M059J (cell line): ENCODE data around the gene SLC66A1. TPM values are rescaled to one million over a fixed set of nuclear protein-coding genes. Genes with fewer than 3 reads are reported as not detected.

ENCODE experiments used
- DNase-seq: peaks from one replicate; pipeline ENCODE4 v3.0.0-alpha.2; 2012; ENCODE audit warnings: low read depth
- total RNA-seq: library from RNA; depleted of rRNA; stranded (reverse); fragments of >200 nt; shearing (Covaris generic); gene quantifications from 2 replicates; pipeline ENCODE4 v1.2.3, GENCODE V29; 2014

The SLC66A1 gene
- total RNA-seq, 1 experiment from 2014 or later: 26.3 TPM

DNA sequence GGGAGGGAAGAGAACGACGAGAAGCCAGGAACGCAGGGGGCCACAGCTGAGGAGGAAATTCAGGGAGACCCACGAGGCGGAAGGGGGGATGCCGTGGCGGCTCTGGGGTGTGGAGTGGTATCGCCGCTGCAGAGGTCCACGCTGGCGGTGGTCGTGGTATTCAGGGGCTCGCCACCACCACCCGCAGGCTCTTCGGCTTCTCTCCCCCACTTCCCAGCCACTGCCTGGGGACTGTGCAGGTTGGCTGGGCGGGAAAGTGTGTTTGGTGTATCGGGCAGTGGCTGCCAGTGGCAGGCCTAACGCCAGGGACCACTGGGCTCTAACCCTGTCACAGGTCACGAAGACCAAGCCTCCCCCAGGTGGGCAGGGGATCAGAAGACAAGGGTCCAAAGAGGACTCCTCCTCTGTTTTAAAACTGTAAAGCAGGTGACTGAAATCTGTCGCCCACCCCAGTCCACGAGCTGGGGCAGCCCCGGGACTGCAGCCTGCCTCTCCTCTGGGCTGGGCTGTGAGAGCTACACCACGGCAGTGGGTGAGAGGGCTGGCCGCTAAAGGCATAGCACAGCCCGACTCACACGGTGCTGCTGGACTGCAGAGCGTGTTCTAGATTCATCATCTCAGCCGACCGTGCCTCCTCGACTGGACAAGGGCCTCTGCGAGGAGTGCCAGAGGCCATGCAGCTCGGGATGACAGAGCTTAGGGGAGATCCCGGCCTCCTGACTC, 30.9 kb downstream of the SLC66A1 start:
- DNase-seq: no peak

- no peak for DNase-seq
These were observed 31.7 kb downstream of the SLC66A1 start for GRCh38 chr1:19343617-19344350.

DNA sequence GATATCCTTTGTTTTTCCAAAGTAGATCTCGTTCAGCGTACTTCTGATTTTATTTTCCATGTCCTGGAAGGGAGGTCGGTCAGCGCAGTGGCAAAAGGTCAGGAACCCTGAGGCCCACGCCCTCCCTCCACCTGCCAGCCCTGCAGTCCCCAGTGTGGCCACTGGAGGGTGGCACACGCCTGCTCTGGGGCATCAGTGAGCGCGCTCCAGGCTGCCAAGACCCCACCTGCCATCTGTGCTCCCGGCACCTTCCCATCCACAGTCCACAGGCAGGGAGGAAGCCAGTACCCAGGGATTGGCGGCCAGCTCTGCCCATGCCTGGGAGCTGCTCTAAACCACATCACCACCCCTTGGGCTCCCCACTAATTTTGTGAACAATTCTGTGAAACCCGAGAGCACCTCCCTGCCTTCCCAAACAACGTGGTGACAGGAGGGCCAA, 32.3 kb downstream of the SLC66A1 start:
- peak; percentile 35 for DNase-seq

DNA sequence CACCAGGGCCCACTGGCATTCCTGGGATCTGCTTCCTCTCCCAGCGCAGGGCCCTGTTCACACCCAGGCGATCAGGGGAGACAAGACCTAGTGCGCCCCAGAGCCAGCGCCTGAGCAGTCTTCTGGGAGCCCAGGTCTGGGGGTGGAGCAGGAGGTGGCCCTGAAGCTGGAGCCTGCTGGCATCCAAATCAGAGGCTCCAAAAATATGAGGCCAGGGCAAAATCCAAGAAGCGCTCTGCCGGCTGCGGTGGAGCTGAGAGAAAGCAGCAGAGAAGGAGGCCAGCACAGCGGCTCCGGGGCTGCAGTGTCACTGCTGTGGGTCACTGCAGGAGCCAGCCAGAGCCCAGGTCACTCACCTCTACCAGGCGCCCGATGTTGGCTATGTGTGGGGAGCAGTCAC, 32.7 kb downstream of the SLC66A1 start:
- DNase-seq: no peak

DNA sequence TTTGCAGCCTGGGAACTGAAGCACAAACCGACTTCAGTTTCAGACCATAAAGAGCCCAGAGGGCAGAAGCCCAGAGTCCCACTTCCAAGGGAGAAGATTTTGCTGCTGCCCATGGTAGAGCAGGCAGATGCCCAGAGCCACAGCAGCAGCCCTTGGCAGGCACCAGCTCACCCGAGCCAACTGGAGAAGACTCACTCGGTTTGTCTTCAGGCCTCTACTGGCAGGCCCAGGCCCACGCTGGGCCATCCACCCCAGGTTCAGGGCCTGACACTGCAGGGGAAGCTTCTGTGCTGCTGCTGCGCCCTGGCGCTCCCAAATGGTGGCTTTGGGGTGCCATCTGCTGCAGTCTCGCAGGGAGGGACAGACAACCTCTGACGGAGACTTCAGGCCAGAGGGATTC, 33.3 kb downstream of the SLC66A1 start:
- DNase-seq: no peak

- DNase-seq: no peak
These were observed 33.9 kb downstream of the SLC66A1 start for GRCh38 chr1:19346026-19346425.

DNA sequence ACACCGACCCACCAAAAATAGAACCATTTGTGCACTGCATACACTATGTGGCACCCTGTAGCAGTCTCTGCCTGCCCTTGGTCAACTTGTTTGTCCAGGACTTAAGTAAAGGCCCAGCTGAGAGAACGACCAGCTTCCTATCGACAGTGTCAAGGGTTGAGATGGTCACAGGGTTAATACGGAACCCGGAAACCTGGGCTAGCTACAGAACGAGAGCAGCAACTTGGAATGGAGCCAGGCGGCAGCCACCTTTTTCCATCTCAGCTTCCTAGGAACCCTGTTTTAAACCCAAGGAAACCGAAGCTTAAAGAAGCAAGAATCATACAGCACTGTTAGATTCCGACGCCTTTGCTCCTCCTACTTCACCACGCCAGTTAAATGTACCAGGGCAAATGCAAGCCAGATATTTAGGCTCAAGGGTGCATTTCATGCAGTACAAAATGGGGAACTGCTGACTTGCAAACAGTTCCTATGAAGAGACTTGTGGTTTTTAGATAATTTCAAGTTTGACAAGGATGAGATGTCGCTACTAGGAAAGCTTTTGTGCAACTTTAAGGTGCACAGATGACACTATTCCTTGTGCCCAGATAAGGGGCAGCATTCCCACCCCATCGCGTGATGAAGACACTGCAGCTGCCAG, 35.5 kb downstream of the SLC66A1 start:
- no peak for DNase-seq

- no peak for DNase-seq
These were observed 36.5 kb downstream of the SLC66A1 start for GRCh38 chr1:19348441-19349198.

DNA sequence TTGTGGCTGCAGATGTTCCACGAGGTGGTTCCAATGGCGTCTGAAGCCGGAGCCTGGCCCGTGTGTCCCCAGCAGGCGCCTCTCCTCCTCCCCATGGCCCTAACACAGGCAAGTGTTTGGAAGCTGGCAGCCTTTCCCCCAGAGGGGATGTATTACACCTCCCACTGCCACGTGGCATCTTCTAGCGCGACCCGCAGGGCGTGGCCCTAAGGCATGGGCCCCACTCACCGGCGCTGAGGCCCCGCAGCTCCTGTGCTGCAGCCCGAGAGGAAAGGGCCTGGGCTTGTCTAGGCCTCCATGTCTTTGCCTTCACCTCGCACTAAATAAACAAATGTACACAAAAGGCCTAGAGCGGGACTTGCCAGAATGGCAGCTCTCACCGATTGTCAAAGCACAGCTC, 37.9 kb downstream of the SLC66A1 start:
- no peak for DNase-seq

DNA sequence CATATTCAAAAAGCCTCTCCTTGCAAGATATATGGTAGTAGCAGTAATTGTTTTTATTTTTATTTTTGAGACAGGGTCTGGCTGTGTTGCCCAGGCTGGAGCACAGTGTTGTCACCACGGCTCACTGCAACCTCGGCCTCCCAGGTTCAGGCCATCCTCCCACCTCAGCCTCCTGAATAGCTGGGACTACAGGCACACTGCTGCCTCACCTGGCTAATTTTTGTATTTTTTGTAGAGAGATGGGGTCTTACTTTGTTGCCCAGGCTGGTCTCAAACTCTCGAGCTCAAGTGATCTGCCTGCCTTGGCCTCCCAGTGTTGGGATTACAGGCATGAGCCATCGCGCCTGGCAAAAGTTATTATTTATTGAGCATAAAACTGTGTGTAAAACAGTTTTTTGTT, 38.4 kb downstream of the SLC66A1 start:
- DNase-seq: no peak

DNA sequence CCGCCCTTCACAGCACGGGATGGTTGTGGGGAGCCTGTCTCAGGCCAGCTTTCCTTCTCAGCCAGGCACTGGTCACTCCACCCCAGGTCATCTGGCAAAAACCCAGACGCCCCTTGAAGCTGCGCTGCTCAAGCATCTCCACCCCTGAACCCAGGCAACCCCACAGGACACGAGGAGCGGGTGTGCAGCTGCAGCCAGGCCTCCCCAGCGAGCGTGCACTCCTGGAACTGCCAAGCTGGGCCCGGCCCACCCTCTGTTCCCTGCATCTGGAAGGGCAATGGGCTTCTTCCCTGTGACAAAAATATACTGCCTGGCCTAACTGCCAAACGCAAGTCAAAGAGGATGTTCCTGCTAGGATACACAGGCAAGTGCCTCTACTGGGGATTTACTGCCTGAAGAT, 39.7 kb downstream of the SLC66A1 start:
- DNase-seq: no peak

GRCh38 chr1:19352839-19353238, 40.7 kb downstream of the SLC66A1 start:
- no peak for DNase-seq

- DNase-seq: no peak
These were observed 41.5 kb downstream of the SLC66A1 start for GRCh38 chr1:19353596-19353995.

DNA sequence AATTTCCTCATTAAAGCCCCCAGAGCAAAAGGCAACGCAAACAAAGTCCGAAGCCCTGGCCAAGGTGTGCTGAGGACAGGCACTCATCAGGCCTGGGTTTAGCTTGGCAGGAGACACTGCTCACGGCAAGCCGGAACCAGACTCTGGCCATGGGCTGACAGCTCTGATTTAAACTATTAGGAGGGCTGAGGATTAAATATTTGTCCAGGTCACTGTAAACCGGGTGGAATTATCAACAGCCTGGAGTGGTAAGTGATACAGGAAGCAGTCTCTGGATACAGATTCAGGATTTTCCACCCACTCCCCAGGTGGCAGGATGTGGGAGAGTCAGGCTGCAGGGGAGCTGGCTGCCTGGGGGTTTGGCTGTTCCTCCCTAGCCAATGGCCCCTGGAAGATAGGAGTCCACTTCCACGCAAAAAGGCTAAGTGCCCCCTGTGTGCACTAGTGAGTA, 42.4 kb downstream of the SLC66A1 start:
- DNase-seq: no peak

DNA sequence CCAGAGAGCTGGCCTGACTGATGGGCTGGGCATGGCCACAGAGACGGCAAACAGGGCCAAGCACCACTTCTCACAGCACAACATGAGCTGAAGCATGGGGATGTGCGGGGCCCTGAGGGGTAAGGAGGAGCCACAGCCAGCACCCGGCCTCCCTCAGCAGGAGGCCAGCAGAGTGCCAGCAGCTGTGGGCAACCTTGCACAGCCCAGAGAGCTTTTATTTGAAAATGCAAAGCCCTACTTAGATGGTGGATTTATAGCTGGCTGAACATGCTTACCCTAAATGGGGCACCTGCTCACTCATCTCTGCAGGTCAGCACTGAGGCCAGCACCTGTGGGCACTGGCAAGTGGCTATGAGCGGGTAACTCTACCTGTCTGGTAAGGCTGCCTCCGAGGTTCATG, 44.1 kb downstream of the SLC66A1 start:
- DNase-seq: no peak

DNA sequence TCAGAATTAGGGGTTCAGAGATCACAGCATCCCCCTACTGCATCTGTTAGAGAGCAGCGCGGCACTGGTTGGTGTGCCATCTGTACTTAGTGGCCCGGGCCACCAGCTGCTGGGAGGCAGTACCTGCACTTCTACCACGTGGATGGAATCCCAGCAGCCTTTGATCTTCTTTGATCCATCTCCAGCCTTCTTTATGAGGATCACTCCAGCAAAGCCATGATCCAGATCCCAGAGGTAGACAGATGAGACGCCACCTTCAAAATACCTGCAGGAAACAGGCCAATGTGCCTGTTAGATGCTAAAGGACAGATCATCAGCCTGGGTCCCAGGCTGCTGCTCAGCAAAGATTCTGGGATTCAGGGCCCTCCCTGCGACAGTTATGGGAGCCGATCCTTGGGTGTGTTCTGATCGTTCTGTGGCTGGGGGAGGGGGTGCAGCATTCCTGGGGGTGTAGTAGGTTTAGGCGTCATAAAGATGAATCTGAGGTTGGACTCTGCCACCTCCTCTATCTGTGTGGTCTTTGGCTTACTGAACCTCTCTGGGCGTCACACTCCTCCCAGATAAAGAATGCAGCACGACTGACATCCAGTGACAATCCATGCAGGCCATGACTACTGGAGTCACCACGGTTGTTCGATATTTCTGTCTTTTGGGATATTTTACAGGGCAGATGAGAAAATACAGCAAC, 45.3 kb downstream of the SLC66A1 start:
- no peak for DNase-seq

- no peak for DNase-seq
These were observed 46.6 kb downstream of the SLC66A1 start for GRCh38 chr1:19358710-19359109.

GRCh38 chr1:19359357-19359756, 47.2 kb downstream of the SLC66A1 start:
- DNase-seq: no peak

DNA sequence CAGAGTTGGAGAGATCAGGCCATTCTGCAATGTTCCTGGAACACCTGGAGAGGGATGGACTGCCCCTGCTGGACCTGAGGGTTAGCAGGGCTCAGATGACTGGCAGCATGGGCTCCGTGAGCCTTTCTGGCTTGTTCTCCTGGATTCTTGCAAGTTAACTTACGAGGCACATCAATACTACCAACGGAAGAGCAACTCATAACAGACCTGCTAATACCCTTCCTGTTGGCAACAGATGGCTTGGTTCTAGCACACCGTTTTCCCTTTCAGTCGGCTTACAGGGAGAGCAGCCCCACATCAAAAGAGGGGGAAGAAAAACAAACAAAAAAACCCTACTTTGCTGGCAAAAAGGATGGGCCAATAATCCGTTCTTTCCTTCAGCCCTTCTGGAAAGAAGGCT, 47.9 kb downstream of the SLC66A1 start:
- DNase-seq: no peak

GRCh38 chr1:19360432-19360831, 48.3 kb downstream of the SLC66A1 start:
- no peak for DNase-seq

- no peak for DNase-seq
These were observed 48.9 kb downstream of the SLC66A1 start for GRCh38 chr1:19360843-19361610.
